ENCODE data around the gene PDZRN3. TPM values are rescaled to one million over a fixed set of nuclear protein-coding genes. Genes with fewer than 3 reads are reported as not detected.

Gene PDZRN3
- total and polyA plus RNA-seq, 2 donors, result 3.9 to 4.3 TPM

- H3K4me3 ChIP-seq (ENCODE audit: low read length in 2 of 2), result no peak overlapping the region
- no peak overlapping the region for H3K27ac ChIP-seq (ENCODE audit: low read depth in 1 of 2, low read length in 1 of 2)
- peaks cover 0 to 10% of the 10 kb centered on the region in 2 donors for H3K27me3 ChIP-seq (ENCODE audit: control insufficient read depth in 2 of 2, insufficient read depth in 1 of 2, low read length in 1 of 2)
- no peak for DNase-seq (ENCODE audit: low read depth in 6 of 9, low spot score in 9 of 9)
- H3K9me3 ChIP-seq (ENCODE audit: control insufficient read depth in 2 of 2, insufficient read depth in 1 of 2, low read length in 1 of 2), result no peaks in the 10 kb centered on the region
- H3K36me3 ChIP-seq (ENCODE audit: control insufficient read depth in 2 of 2, insufficient read depth in 2 of 2, low read length in 1 of 2), result no peaks in the 10 kb centered on the region
- 78% methylated on average over 8 of the region's 8 CpGs for WGBS
- no peaks in the 10 kb centered on the region for H3K4me1 ChIP-seq (ENCODE audit: control insufficient read depth in 2 of 2, insufficient read depth in 2 of 2, low read length in 2 of 2)
Measured at GRCh38 chr3:73490453-73491286, 134.1 kb downstream of the PDZRN3 start.

GRCh38 chr3:73485877-73486330 lies 138.8 kb downstream of the PDZRN3 start:
- H3K4me1 ChIP-seq (ENCODE audit: control insufficient read depth in 2 of 2, insufficient read depth in 2 of 2, low read length in 2 of 2), result no peaks in the 10 kb centered on the region
- DNase-seq (ENCODE audit: low read depth in 6 of 9, low spot score in 9 of 9), result no peak
- H3K27me3 ChIP-seq (ENCODE audit: control insufficient read depth in 2 of 2, insufficient read depth in 1 of 2, low read length in 1 of 2), result peaks cover 0 to 18% of the 10 kb centered on the region in 2 donors
- H3K27ac ChIP-seq (ENCODE audit: low read depth in 1 of 2, low read length in 1 of 2), result no peak overlapping the region
- 86% methylated on average over 4 of the region's 4 CpGs for WGBS
- no peak overlapping the region for H3K4me3 ChIP-seq (ENCODE audit: low read length in 2 of 2)
- no peaks in the 10 kb centered on the region for H3K9me3 ChIP-seq (ENCODE audit: control insufficient read depth in 2 of 2, insufficient read depth in 1 of 2, low read length in 1 of 2)
- H3K36me3 ChIP-seq (ENCODE audit: control insufficient read depth in 2 of 2, insufficient read depth in 2 of 2, low read length in 1 of 2), result no peaks in the 10 kb centered on the region

DNA sequence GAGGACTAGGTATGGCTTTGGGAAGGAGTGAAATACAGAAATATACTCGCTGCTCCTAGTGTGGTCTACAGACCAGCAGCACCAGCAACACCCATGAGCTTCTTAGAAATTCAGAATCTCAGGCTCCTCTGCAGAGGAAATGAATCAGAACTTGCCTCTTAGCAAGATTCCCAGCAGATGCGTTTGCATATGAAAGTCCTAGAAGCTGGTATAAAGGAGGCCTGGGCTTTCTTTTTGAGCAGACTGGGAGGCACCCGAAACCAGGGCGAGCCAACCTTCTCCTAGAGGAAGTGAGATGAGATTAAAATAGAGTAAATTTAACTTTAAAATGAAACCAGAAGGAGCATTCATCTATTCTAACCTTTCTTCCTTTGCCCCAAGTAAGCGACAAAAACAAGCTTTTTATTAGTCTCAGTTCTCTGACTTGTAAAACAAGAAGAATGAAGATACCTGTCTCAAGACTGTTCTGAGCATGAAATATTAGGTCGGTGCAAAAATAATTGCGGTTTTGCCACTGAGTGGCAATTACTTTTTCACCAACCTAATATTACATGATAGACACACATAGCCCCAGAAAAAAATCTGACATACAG lies 140.0 kb downstream of the PDZRN3 start:
- no peak overlapping the region for H3K4me3 ChIP-seq (ENCODE audit: low read length in 2 of 2)
- peaks cover 0 to 14% of the 10 kb centered on the region in 2 donors for H3K27me3 ChIP-seq (ENCODE audit: control insufficient read depth in 2 of 2, insufficient read depth in 1 of 2, low read length in 1 of 2)
- no peaks in the 10 kb centered on the region for H3K9me3 ChIP-seq (ENCODE audit: control insufficient read depth in 2 of 2, insufficient read depth in 1 of 2, low read length in 1 of 2)
- no peaks in the 10 kb centered on the region for H3K4me1 ChIP-seq (ENCODE audit: control insufficient read depth in 2 of 2, insufficient read depth in 2 of 2, low read length in 2 of 2)
- 68% methylated on average over 7 of the region's 7 CpGs for WGBS
- DNase-seq (ENCODE audit: low read depth in 6 of 9, low spot score in 9 of 9), result no peak
- no peaks in the 10 kb centered on the region for H3K36me3 ChIP-seq (ENCODE audit: control insufficient read depth in 2 of 2, insufficient read depth in 2 of 2, low read length in 1 of 2)
- no peak overlapping the region for H3K27ac ChIP-seq (ENCODE audit: low read depth in 1 of 2, low read length in 1 of 2)

GRCh38 chr3:73481888-73482287 lies 142.9 kb downstream of the PDZRN3 start:
- Histone ChIP-seq H3K9me3 (ENCODE audit: control insufficient read depth in 2 of 2, insufficient read depth in 1 of 2, low read length in 1 of 2) (peaks cover 0 to 3% of the 10 kb centered on the region in 2 donors), H3K4me3 (ENCODE audit: low read length in 2 of 2) (no peak overlapping the region), H3K27me3 (ENCODE audit: control insufficient read depth in 2 of 2, insufficient read depth in 1 of 2, low read length in 1 of 2) (peaks cover 0 to 14% of the 10 kb centered on the region in 2 donors), H3K27ac (ENCODE audit: low read depth in 1 of 2, low read length in 1 of 2) (no peak overlapping the region), H3K36me3 (ENCODE audit: control insufficient read depth in 2 of 2, insufficient read depth in 2 of 2, low read length in 1 of 2) (no peaks in the 10 kb centered on the region), H3K4me1 (ENCODE audit: control insufficient read depth in 2 of 2, insufficient read depth in 2 of 2, low read length in 2 of 2) (no peaks in the 10 kb centered on the region)
- no peak for DNase-seq (ENCODE audit: low read depth in 6 of 9, low spot score in 9 of 9)
- WGBS, result 95% methylated on average over 3 of the region's 3 CpGs

- Histone ChIP-seq H3K27me3 (ENCODE audit: control insufficient read depth in 2 of 2, insufficient read depth in 1 of 2, low read length in 1 of 2) (peaks cover 0 to 13% of the 10 kb centered on the region in 2 donors), H3K4me1 (ENCODE audit: control insufficient read depth in 2 of 2, insufficient read depth in 2 of 2, low read length in 2 of 2) (no peaks in the 10 kb centered on the region), H3K4me3 (ENCODE audit: low read length in 2 of 2) (no peak overlapping the region), H3K36me3 (ENCODE audit: control insufficient read depth in 2 of 2, insufficient read depth in 2 of 2, low read length in 1 of 2) (no peaks in the 10 kb centered on the region), H3K9me3 (ENCODE audit: control insufficient read depth in 2 of 2, insufficient read depth in 1 of 2, low read length in 1 of 2) (peaks cover 0 to 3% of the 10 kb centered on the region in 2 donors), H3K27ac (ENCODE audit: low read depth in 1 of 2, low read length in 1 of 2) (no peak overlapping the region)
- 94% methylated on average over 3 of the region's 3 CpGs for WGBS
- DNase-seq (ENCODE audit: low read depth in 6 of 9, low spot score in 9 of 9), result no peak
Measured at GRCh38 chr3:73480187-73480672, 144.5 kb downstream of the PDZRN3 start.

DNA sequence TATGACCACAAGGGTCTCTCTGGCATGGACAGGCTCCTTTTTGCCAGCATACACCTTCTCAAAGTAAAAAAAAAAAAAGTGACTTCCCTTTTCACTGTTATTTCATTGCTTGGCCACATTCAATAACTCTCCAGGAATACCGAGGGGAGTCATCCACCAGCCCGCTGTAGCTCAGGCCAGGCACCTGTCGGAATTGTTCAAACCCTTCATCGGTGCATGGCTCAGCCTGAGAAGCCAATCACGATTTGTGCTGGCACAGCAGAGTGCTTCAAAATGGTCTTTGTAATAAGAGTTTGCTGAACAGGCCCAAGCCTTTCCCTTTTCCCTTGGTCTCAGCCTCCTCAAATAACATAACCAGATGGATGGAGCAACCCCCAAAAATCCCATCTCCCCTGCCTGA lies 145.4 kb downstream of the PDZRN3 start:
- Histone ChIP-seq H3K36me3 (ENCODE audit: control insufficient read depth in 2 of 2, insufficient read depth in 2 of 2, low read length in 1 of 2) (no peaks in the 10 kb centered on the region), H3K9me3 (ENCODE audit: control insufficient read depth in 2 of 2, insufficient read depth in 1 of 2, low read length in 1 of 2) (peaks cover 0 to 3% of the 10 kb centered on the region in 2 donors), H3K27ac (ENCODE audit: low read depth in 1 of 2, low read length in 1 of 2) (no peak overlapping the region), H3K27me3 (ENCODE audit: control insufficient read depth in 2 of 2, insufficient read depth in 1 of 2, low read length in 1 of 2) (peaks cover 0 to 13% of the 10 kb centered on the region in 2 donors), H3K4me1 (ENCODE audit: control insufficient read depth in 2 of 2, insufficient read depth in 2 of 2, low read length in 2 of 2) (no peaks in the 10 kb centered on the region), H3K4me3 (ENCODE audit: low read length in 2 of 2) (no peak overlapping the region)
- 90% methylated on average over 5 of the region's 5 CpGs for WGBS
- no peak for DNase-seq (ENCODE audit: low read depth in 6 of 9, low spot score in 9 of 9)

- H3K4me1 ChIP-seq (ENCODE audit: control insufficient read depth in 2 of 2, insufficient read depth in 2 of 2, low read length in 2 of 2), result no peaks in the 10 kb centered on the region
- WGBS, result 97% methylated on average over 1 of the region's 1 CpG
- H3K27ac ChIP-seq (ENCODE audit: low read depth in 1 of 2, low read length in 1 of 2), result no peak overlapping the region
- H3K9me3 ChIP-seq (ENCODE audit: control insufficient read depth in 2 of 2, insufficient read depth in 1 of 2, low read length in 1 of 2), result peaks cover 0 to 3% of the 10 kb centered on the region in 2 donors
- peaks cover 0 to 13% of the 10 kb centered on the region in 2 donors for H3K27me3 ChIP-seq (ENCODE audit: control insufficient read depth in 2 of 2, insufficient read depth in 1 of 2, low read length in 1 of 2)
- no peaks in the 10 kb centered on the region for H3K36me3 ChIP-seq (ENCODE audit: control insufficient read depth in 2 of 2, insufficient read depth in 2 of 2, low read length in 1 of 2)
- H3K4me3 ChIP-seq (ENCODE audit: low read length in 2 of 2), result no peak overlapping the region
- no peak for DNase-seq (ENCODE audit: low read depth in 6 of 9, low spot score in 9 of 9)
Measured at GRCh38 chr3:73478858-73479257, 145.9 kb downstream of the PDZRN3 start.

DNA sequence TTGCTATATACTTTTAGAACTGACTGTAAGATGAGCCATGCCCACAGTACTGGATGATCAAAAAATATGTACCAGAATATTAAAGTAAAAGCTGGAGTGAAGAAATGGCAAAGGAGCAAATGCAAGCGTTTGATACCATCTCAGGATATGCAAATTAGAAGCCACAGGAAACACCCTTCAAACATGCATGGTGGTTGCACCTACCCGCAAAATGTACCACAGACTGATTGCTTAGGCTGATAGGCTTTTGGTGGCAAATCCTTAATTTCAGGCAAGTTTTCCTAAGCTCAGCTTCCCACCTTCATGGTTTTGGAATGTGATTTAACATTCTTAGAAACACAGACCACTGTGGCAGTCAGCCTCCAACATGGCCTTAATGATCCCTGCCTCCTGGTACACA lies 149.0 kb downstream of the PDZRN3 start:
- WGBS, result 5% methylated on average over 2 of the region's 2 CpGs
- H3K4me3 ChIP-seq (ENCODE audit: low read length in 2 of 2), result no peak overlapping the region
- peaks cover 2 to 17% of the 10 kb centered on the region in 2 donors for H3K27me3 ChIP-seq (ENCODE audit: control insufficient read depth in 2 of 2, insufficient read depth in 1 of 2, low read length in 1 of 2)
- peak in 1 of 9 donors; percentile 15 for DNase-seq (ENCODE audit: low read depth in 6 of 9, low spot score in 9 of 9)
- H3K4me1 ChIP-seq (ENCODE audit: control insufficient read depth in 2 of 2, insufficient read depth in 2 of 2, low read length in 2 of 2), result no peaks in the 10 kb centered on the region
- H3K27ac ChIP-seq (ENCODE audit: low read depth in 1 of 2, low read length in 1 of 2), result no peak overlapping the region
- H3K9me3 ChIP-seq (ENCODE audit: control insufficient read depth in 2 of 2, insufficient read depth in 1 of 2, low read length in 1 of 2), result peaks cover 0 to 3% of the 10 kb centered on the region in 2 donors
- H3K36me3 ChIP-seq (ENCODE audit: control insufficient read depth in 2 of 2, insufficient read depth in 2 of 2, low read length in 1 of 2), result no peaks in the 10 kb centered on the region

GRCh38 chr3:73475175-73475574 lies 149.6 kb downstream of the PDZRN3 start:
- no peak for DNase-seq (ENCODE audit: low read depth in 6 of 9, low spot score in 9 of 9)
- Histone ChIP-seq H3K4me3 (ENCODE audit: low read length in 2 of 2) (no peak overlapping the region), H3K4me1 (ENCODE audit: control insufficient read depth in 2 of 2, insufficient read depth in 2 of 2, low read length in 2 of 2) (no peaks in the 10 kb centered on the region), H3K9me3 (ENCODE audit: control insufficient read depth in 2 of 2, insufficient read depth in 1 of 2, low read length in 1 of 2) (peaks cover 0 to 3% of the 10 kb centered on the region in 2 donors), H3K36me3 (ENCODE audit: control insufficient read depth in 2 of 2, insufficient read depth in 2 of 2, low read length in 1 of 2) (no peaks in the 10 kb centered on the region), H3K27ac (ENCODE audit: low read depth in 1 of 2, low read length in 1 of 2) (no peak overlapping the region), H3K27me3 (ENCODE audit: control insufficient read depth in 2 of 2, insufficient read depth in 1 of 2, low read length in 1 of 2) (peaks cover 2 to 17% of the 10 kb centered on the region in 2 donors)
- WGBS, result 92% methylated on average over 4 of the region's 4 CpGs
